ENCODE results near the gene PNPLA1. TPM values are rescaled to one million over a fixed set of nuclear protein-coding genes. Genes with fewer than 3 reads are reported as not detected.

PNPLA1 gene
- polyA plus RNA-seq, 3 donors, result 3.5 to 3.9 (median 3.8) TPM

- H3K4me3 Mint-ChIP-seq, result peak overlapping the region in 1 of 2 donors; percentile 37
- H3K27me3 ChIP-seq (ENCODE audit: control insufficient read depth in 2 of 2, insufficient read depth in 2 of 2, low read length in 2 of 2), result no peaks in the 10 kb centered on the region
- peaks cover 60 to 73% of the 10 kb centered on the region in 2 donors for H3K4me1 ChIP-seq (ENCODE audit: control insufficient read depth in 1 of 2, insufficient read depth in 2 of 2, low read length in 2 of 2)
- WGBS (ENCODE audit: insufficient coverage), result 70% methylated on average over 5 of the region's 6 CpGs
- peaks cover 14 to 15% of the 10 kb centered on the region in 2 donors for H3K36me3 Mint-ChIP-seq
- H3K9me3 Mint-ChIP-seq, result peaks cover 0 to 2% (median 0%) of the 10 kb centered on the region in 7 donors
- intact Hi-C loops (cut with micrococcal nuclease), result loop anchor here (5.0 to 10.0 kb wide), 3 partner anchors 45 to 267 kb away; partner anchors contain the start of genes BRPF3 (in 1 of the 2), MAPK14 (in 1 of the 2) and SLC26A8 (in 1 of the 2)
- peaks cover 76% of the 10 kb centered on the region for H3K4me1 Mint-ChIP-seq
- DNase-seq, result no peak
- peak overlapping the region; percentile 71 for H3K4me2 ChIP-seq (replicated peaks; ENCODE audit: extremely low read depth, low read length, poor library complexity, severe bottlenecking)
- no peak for TF ChIP-seq CTCF (IDR thresholded peaks at IDR 0.05)
- peak overlapping the region; percentile 97 to 100 (median 99) for H3K27ac Mint-ChIP-seq
- H3K9me3 ChIP-seq (replicated peaks in 1 of 2; ENCODE audit: control insufficient read depth in 1 of 2, insufficient read depth in 1 of 2, low read length in 2 of 2), result no peaks in the 10 kb centered on the region
- peak overlapping the region; percentile 97 to 98 for H3K27ac ChIP-seq (ENCODE audit: low read depth in 1 of 2, low read length in 2 of 2)
- H3K36me3 ChIP-seq (replicated peaks in 1 of 2; ENCODE audit: control insufficient read depth in 1 of 2, insufficient read depth in 2 of 2, low read length in 2 of 2), result no peaks in the 10 kb centered on the region
- H3K79me2 ChIP-seq (ENCODE audit: insufficient read depth, low read length), result peaks cover 12% of the 10 kb centered on the region
- H4K20me1 ChIP-seq (ENCODE audit: insufficient read depth, low read length), result no peaks in the 10 kb centered on the region
- peak overlapping the region; percentile 69 for H3K9ac ChIP-seq (ENCODE audit: insufficient read depth, low read length, poor library complexity, severe bottlenecking)
- no peak overlapping the region for H2AFZ ChIP-seq (ENCODE audit: insufficient read depth, low read depth, low read length, poor library complexity, severe bottlenecking)
- peak overlapping the region in 1 of 3 experiments; percentile 67 for H3K4me3 ChIP-seq (replicated peaks in 1 of 3; ENCODE audit: low read depth in 2 of 3, low read length in 3 of 3)
- peaks cover 0 to 3% (median 0%) of the 10 kb centered on the region in 3 donors for H3K27me3 Mint-ChIP-seq (ENCODE audit: low read depth in 3 of 3)
These were observed 22.3 kb downstream of the PNPLA1 start for GRCh38 chr6:36292170-36292569.

GRCh38 chr6:36296240-36296639 lies 26.4 kb downstream of the PNPLA1 start:
- Histone ChIP-seq H2AFZ (ENCODE audit: insufficient read depth, low read depth, low read length, poor library complexity, severe bottlenecking) (no peak overlapping the region), H3K4me3 (replicated peaks in 1 of 3; ENCODE audit: low read depth in 2 of 3, low read length in 3 of 3) (peak overlapping the region in 1 of 3 experiments; percentile 40), H3K36me3 (replicated peaks in 1 of 2; ENCODE audit: control insufficient read depth in 1 of 2, insufficient read depth in 2 of 2, low read length in 2 of 2) (no peaks in the 10 kb centered on the region), H4K20me1 (ENCODE audit: insufficient read depth, low read length) (no peaks in the 10 kb centered on the region), H3K27me3 (ENCODE audit: control insufficient read depth in 2 of 2, insufficient read depth in 2 of 2, low read length in 2 of 2) (no peaks in the 10 kb centered on the region), H3K4me1 (ENCODE audit: control insufficient read depth in 1 of 2, insufficient read depth in 2 of 2, low read length in 2 of 2) (peaks cover 65 to 84% of the 10 kb centered on the region in 2 donors), H3K79me2 (ENCODE audit: insufficient read depth, low read length) (peaks cover 12% of the 10 kb centered on the region), H3K4me2 (replicated peaks; ENCODE audit: extremely low read depth, low read length, poor library complexity, severe bottlenecking) (peak overlapping the region; percentile 40), H3K27ac (ENCODE audit: low read depth in 1 of 2, low read length in 2 of 2) (peak overlapping the region; percentile 86 to 90), H3K9me3 (replicated peaks in 1 of 2; ENCODE audit: control insufficient read depth in 1 of 2, insufficient read depth in 1 of 2, low read length in 2 of 2) (no peaks in the 10 kb centered on the region), H3K9ac (ENCODE audit: insufficient read depth, low read length, poor library complexity, severe bottlenecking) (peak overlapping the region; percentile 49)
- no CpG with 5 or more reads among the region's 1 CpG for WGBS (ENCODE audit: insufficient coverage)
- no peaks in the 10 kb centered on the region for H3K9me3 Mint-ChIP-seq
- peaks cover 0 to 7% (median 5%) of the 10 kb centered on the region in 3 donors for H3K27me3 Mint-ChIP-seq (ENCODE audit: low read depth in 3 of 3)
- H3K4me3 Mint-ChIP-seq, result peak overlapping the region in 1 of 2 donors; percentile 30
- peak overlapping the region; percentile 88 to 98 (median 93) for H3K27ac Mint-ChIP-seq
- intact Hi-C loops (cut with micrococcal nuclease), result loop anchor here (2.0 to 10.0 kb wide), 3 partner anchors 169 to 271 kb away; partner anchors contain the start of genes MAPK14 (in 1 of the 2) and SLC26A8 (in 1 of the 2)
- DNase-seq, result peak; percentile 73 to 92 (median 90)
- TF ChIP-seq CTCF (IDR thresholded peaks at IDR 0.05), result no peak
- peaks cover 83% of the 10 kb centered on the region for H3K4me1 Mint-ChIP-seq
- H3K36me3 Mint-ChIP-seq, result peaks cover 23 to 24% of the 10 kb centered on the region in 2 donors

Data from CD14-positive monocyte (primary cell).